Suppressor macrophage (primary cell): Measurements from ENCODE around the gene CDK7.
"Not testable (repeated sequence)": the region's sequence is repeated elsewhere in the genome, so short reads cannot be mapped to it uniquely, and the experiment has no call there.

Source experiments
- DNase-seq, 4 experiments: peaks; one replicate each; pipeline ENCODE4 v3.0.0-alpha.2; 2020 to 2022
- total RNA-seq, 17 experiments: gene quantifications; one replicate each; lab custom pipeline; 2026; ENCODE audit warnings: mixed read lengths in 6 of 17, inconsistent platforms in 3 of 17; lab: John Stamatoyannopoulos, UW

CDK7 gene
- 17.8 to 31.8 (median 24.4) reads per million in 17 experiments for total RNA-seq

- peak; percentile 94 to 97 (median 96) for DNase-seq
Measured at GRCh38 chr5:69234457-69235268, at the start of gene CDK7. Gene CDK7 (plus strand): TSS chr5:69234886. CDS start chr5:69234976, 90 bp downstream.

- DNase-seq, result no peak
Measured at GRCh38 chr5:69187342-69187741, 47.3 kb upstream of the CDK7 start.

DNA sequence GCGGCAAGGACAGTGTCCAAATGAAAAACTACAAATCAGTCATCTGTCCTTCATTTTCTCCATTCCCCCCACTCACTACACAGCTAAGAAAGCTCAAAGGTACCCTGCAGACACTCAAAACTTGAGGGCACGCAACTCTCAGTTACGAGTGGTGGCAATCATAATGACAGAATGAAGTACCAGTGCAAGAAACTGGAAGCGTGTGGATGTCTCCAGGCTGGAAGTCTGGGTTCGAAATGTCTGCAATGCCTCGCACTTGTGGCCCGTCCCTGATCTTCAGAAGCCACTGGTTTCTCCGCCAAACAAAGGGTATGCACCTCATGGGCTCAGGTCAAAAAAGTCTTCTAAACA lies 45.9 kb upstream of the CDK7 start:
- DNase-seq, result no peak

DNA sequence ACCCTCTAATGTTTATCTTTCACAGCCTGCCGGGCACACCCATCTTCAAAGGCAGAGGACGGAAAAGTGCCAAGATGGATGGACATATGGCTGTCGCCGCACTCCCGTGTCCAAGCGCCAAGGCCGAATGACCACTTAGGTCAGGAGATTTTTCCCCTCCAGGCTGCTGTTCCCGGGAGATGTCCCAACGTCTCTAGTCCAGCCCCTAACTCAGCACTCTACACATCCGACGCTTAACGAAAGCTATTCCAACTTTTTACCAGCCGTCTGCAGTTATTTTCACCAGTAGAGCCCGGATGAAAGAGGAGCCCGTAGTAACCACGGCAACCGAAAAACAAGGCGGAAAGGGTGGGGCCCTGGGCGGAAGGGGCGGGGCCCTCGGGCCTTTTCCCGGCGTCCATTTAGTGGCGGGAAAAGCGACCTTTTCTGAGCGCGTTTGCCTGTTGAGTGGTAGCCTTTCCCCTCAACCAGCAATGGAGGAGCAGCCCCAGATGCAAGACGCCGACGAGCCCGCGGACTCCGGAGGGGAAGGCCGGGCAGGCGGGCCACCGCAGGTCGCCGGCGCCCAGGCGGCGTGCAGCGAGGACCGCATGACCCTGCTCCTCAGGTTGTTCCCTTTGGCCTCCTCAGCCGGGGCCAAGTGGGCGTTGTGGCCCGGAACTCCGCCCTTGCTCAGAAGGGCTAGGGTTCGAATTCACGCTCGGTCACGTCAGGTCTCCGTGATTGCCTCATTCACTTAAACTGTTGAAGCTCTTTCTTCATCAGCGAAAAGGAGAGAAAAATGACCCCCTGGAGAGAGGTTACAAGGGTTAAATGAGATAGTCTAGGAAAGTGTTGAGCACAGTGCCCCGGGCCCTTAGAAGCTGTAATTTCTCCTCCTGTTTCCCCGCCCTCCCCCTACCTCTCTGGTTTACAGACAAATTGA lies 45.3 kb upstream of the CDK7 start, which contains the start of gene CENPH:
Gene CENPH (plus strand): TSS at position 422 of the 925 bp plus-strand sequence. CDS start 52 bp downstream, at position 474.
- DNase-seq, result peak; percentile 93 to 96 (median 94)

- no peak for DNase-seq
Measured at GRCh38 chr5:69202497-69202896, 32.2 kb upstream of the CDK7 start.

GRCh38 chr5:69206528-69207190 lies 28.0 kb upstream of the CDK7 start:
- no peak for DNase-seq

DNA sequence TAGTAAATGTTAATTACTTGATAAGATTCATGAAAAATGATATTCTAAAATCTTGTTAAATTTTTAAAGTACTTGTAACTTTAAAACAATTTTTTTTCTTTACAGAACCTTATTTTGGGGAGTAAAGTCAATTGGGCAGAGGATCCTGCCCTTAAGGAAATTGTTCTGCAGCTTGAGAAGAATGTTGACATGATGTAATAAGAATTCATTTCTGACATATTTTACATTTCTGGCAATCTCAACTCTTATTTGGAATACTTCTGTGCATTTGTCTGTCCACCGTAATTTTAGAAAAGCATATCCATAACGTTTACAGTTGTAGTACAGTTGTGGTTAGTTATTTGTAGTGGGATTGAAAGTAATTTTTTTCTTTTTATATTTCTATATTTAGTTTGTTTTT lies 25.1 kb upstream of the CDK7 start:
- no peak for DNase-seq

DNA sequence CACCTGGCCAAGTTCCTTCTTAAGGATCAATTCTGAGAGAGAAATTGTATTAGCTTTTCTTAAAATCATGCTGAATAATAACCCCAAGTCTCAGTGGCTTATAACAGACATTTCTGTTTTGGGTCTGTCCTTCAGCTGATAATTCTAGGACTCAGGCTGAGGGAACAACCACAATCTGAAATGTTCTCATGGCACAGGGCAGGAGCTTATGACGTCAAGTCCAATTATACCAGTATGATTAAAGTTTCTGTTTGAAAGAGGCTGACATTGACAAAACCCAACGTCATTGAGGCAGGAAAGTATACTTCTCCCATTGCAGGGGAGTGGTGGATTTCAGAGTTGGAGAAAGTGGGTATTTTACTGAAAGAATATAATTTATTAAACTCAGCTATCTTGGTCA lies 23.5 kb upstream of the CDK7 start:
- no peak for DNase-seq

DNA sequence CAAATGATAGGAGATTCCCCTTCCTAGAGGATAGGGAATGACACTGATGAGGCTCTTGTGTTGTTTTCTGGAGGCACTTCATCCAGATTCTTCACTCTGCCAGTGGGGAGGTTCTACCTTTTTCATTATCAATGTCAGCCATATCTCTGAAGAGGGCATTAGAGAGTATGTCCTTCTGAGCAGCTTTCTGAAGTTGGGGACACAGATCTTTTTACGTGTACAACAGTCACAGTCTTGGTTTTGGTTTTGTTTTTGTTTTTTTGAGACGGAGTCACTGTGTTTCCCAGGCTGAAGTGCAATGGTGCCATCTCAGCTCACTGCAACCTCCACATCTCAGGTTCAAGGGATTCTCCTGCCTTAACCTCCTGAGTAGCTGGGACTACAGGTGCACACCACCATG lies 22.7 kb upstream of the CDK7 start:
- no peak for DNase-seq

GRCh38 chr5:69213513-69214215 lies 21.0 kb upstream of the CDK7 start:
- peak in 1 of 4 experiments; percentile 7 for DNase-seq

- DNase-seq, result no peak
Measured at GRCh38 chr5:69217151-69217511, 17.6 kb upstream of the CDK7 start.

DNA sequence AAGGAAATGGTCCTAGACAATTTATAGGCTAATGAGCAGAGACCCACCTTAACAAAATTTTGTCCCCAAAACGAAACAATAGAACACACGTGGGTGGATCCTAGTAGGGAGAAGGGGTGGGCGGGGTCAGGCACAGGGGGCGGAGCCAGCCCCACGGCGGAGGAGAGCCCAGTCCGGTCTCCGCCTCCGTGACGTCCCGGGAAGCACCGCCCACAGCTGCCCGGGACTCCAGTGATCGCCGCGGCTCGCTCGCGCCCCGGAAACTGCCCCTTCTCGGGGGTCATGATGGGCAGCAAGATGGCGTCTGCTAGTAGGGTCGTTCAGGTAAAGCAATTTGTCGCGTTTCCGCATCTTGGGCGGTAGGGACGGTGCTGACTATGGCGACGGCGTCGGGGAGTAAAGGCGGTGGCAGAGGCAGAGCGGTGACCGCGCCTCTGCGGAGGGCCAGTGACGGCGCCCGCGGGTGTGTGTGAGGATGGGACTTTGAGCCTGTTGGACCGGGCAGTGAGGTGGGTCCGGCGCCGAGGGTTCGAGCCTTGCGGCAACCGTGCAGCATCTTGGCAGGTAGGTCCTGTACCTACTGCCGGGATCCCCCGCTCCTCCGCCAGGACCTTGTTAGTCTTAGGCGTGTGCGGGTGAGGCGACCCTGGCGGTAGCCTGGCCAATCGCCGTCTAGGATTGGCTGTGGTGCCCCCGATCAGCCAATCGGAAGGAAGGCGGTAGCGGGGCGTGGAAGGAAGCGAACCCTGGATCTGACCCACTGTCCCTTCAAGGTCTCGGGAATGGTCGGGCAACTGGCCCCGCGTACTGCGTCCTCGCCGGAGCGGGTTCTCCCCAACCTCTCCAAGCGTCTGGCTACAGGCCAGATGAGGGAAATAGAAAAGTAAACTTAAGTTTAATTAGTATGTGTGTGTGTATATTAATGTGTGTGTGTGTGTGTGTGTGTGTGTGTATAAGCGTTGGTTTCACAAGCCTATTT lies 16.8 kb upstream of the CDK7 start:
- peak; percentile 97 to 98 (median 98) for DNase-seq

DNA sequence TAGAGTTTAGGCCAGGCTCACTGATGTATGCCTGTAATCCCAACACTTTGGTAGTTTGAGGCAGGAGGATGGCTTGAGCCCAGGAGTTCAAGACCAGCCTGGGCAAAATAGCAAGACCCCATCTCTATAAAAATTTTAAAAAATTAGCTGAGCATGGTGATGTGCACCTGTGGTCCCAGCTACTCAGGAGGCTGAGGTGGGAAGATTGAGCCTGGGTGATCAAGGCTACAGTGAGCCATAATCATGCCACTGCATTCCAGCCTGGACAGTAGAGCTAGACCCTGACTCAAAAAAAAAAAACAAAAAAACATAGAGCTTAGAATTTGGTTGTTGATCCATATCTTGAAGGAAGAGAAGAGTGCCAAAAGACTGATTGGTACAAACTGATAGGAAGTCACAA lies 14.7 kb upstream of the CDK7 start:
- no peak for DNase-seq

GRCh38 chr5:69220371-69220770 lies 14.3 kb upstream of the CDK7 start:
- DNase-seq, result not testable (repeated sequence)

- DNase-seq, result not testable (repeated sequence)
Measured at GRCh38 chr5:69220833-69221232, 13.9 kb upstream of the CDK7 start.

- DNase-seq, result no peak
Measured at GRCh38 chr5:69224520-69224919, 10.2 kb upstream of the CDK7 start.

GRCh38 chr5:69225860-69226259 lies 8.8 kb upstream of the CDK7 start:
- no peak for DNase-seq

DNA sequence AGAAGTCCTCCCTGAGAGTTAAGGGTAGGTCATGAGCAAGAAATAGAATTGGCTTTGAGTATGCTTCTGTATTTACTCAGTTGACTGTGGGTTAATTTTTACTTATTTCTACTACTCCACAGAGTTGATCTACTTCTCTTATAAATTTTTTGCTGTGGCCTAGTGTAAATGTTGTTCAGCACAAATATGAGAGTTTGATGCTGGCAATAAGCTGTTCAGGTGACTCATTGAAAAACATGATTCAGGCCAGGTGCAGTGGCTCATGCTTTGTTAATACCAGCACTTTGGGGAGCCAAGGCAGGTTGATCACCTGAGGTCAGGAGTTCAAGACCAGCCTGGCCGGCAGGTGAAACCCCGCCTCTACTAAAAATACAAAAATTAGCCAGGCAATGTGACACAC lies 4.5 kb upstream of the CDK7 start:
- DNase-seq, result no peak

DNA sequence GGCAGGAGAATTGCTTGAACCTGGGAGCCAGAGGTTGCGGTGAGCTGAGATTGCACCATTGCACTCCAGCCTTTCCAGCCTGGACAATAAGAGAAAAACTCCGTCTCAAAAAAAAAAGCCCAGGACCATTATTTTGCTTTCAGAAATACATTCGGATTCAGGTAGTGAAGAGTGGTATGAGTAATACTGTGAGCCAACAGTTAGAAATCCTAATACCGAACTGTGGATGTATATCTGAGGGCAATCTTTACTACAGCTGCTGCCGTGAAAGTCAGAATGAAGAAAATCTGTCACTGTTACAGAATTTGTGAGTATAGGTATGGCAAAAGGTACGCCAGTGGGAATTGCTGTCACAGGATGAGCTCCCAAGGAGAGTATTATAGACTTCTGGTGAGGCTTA lies 3.4 kb upstream of the CDK7 start:
- no peak for DNase-seq

DNA sequence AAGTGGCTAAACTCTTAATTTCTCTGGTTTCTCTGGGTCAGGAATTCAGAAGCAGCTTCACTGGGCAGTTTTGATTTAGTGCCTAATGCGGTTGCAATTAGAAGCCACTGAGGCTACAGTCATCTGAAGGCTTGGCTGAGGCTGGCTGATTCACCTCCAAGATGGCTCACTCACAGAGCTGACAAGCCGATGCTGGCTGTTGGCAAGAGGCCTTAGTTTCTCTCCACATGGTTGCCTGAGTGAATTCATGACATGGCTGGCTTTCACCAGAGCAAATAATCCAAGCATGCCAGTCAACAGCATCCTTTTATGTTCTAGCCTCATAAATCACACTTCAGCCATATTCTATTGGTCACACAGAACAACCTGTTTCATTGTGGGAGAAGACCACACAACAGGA lies 2.8 kb upstream of the CDK7 start:
- no peak for DNase-seq

- DNase-seq, result not testable (repeated sequence)
Measured at GRCh38 chr5:69236733-69237132, 2.0 kb downstream of the CDK7 start.
